Neuronal stem cell (in vitro differentiated cells): Measurements from ENCODE around the gene KCNQ1.
A peak's percentile ranks its signal among the peaks of the same experiment; 100 is the strongest.

Experiments used
- DNase-seq: peaks from one replicate; pipeline ENCODE4 v3.0.0-alpha.2; 2013; ENCODE audit warnings: low spot score
- H2AFZ ChIP-seq: one replicate; pipeline ENCODE4 v1.6.1; 2013; ENCODE audit warnings: mild to moderate bottlenecking, low read length, inconsistent platforms
- H2AK5ac ChIP-seq: 2 replicates; pipeline ENCODE4 v1.6.1; 2013; ENCODE audit warnings: low read depth, mild to moderate bottlenecking, inconsistent platforms, low read length, moderate library complexity, mixed read lengths
- H2BK120ac ChIP-seq: 2 replicates; pipeline ENCODE4 v1.6.1; 2013; ENCODE audit warnings: low read depth, mild to moderate bottlenecking, inconsistent platforms, low read length, moderate library complexity, mixed read lengths
- H2BK12ac ChIP-seq: one replicate; pipeline ENCODE4 v1.6.1; 2013; ENCODE audit warnings: low read length, inconsistent platforms
- H2BK15ac ChIP-seq: 2 replicates; pipeline ENCODE4 v1.6.1; 2013; ENCODE audit warnings: mild to moderate bottlenecking, low read length, inconsistent platforms, mixed read lengths
- H2BK5ac ChIP-seq: one replicate; pipeline ENCODE4 v1.6.1; 2013; ENCODE audit warnings: inconsistent platforms, mild to moderate bottlenecking, low read length, moderate library complexity
- H3K14ac ChIP-seq: one replicate; pipeline ENCODE4 v1.6.1; 2013; ENCODE audit warnings: low read length, inconsistent platforms
- H3K18ac ChIP-seq: 2 replicates; pipeline ENCODE4 v1.6.1; 2013; ENCODE audit warnings: low read length, inconsistent platforms
- H3K23ac ChIP-seq: 2 replicates; pipeline ENCODE4 v1.6.1; 2013; ENCODE audit warnings: low read depth, mild to moderate bottlenecking, mixed read lengths, low read length, inconsistent platforms; ENCODE audit not compliant: poor library complexity
- H3K27ac ChIP-seq: replicated peaks from 3 replicates; pipeline ENCODE4 v1.5.1; 2013; ENCODE audit warnings: low read length, inconsistent platforms
- H3K27me3 ChIP-seq, 3 experiments: 2 replicates each; pipeline ENCODE4 v1.6.1; 2013; ENCODE audit warnings: low read length in 3 of 3, mild to moderate bottlenecking in 2 of 3, inconsistent platforms in 1 of 3, low read depth in 1 of 3, mixed read lengths in 1 of 3, moderate library complexity in 1 of 3; ENCODE audit not compliant: control insufficient read depth in 3 of 3, insufficient read depth in 3 of 3
- H3K36me3 ChIP-seq, 2 donors: replicated peaks in 1 of 2; 2 replicates each; pipeline ENCODE4 v1.6.1; 2013; ENCODE audit warnings: low read length in 2 of 2; ENCODE audit not compliant: control insufficient read depth in 2 of 2, insufficient read depth in 2 of 2
- H3K4ac ChIP-seq: 2 replicates; pipeline ENCODE4 v1.6.1; 2013; ENCODE audit warnings: inconsistent platforms, mild to moderate bottlenecking, low read length, moderate library complexity
- H3K4me1 ChIP-seq, 2 donors: 1 replicate in 1 of 2; 2 replicates in 1 of 2; pipeline ENCODE4 v1.6.1; 2013; ENCODE audit warnings: low read length in 2 of 2, low read depth in 1 of 2; ENCODE audit not compliant: control insufficient read depth in 2 of 2, insufficient read depth in 1 of 2
- H3K4me2 ChIP-seq: one replicate; pipeline ENCODE4 v1.6.1; 2013; ENCODE audit warnings: mild to moderate bottlenecking, low read length, inconsistent platforms; ENCODE audit not compliant: insufficient read depth, poor library complexity, severe bottlenecking
- H3K4me3 ChIP-seq, 2 donors: 2 replicates each; pipeline ENCODE4 v1.5.1; 2013; ENCODE audit warnings: low read length in 2 of 2, mild to moderate bottlenecking in 2 of 2, inconsistent platforms in 1 of 2, moderate library complexity in 1 of 2
- H3K79me1 ChIP-seq: one replicate; pipeline ENCODE4 v1.6.1; 2013; ENCODE audit warnings: low read depth, mild to moderate bottlenecking, inconsistent platforms, low read length, moderate library complexity
- H3K9ac ChIP-seq: one replicate; pipeline ENCODE4 v1.6.1; 2013; ENCODE audit warnings: mild to moderate bottlenecking, low read depth, low read length, inconsistent platforms; ENCODE audit not compliant: poor library complexity
- H3K9me3 ChIP-seq, 2 donors: replicated peaks in 1 of 2; 2 replicates each; pipeline versions ENCODE3 to v1.6.1; 2013; ENCODE audit warnings: low read length in 2 of 2, mild to moderate bottlenecking in 2 of 2, inconsistent platforms in 1 of 2, low read depth in 1 of 2, mixed read lengths in 1 of 2, moderate library complexity in 1 of 2; ENCODE audit not compliant: control insufficient read depth in 2 of 2, insufficient read depth in 1 of 2
- H4K8ac ChIP-seq: one replicate; pipeline ENCODE4 v1.6.1; 2013; ENCODE audit warnings: low read depth, mild to moderate bottlenecking, inconsistent platforms, low read length, moderate library complexity
- H4K91ac ChIP-seq: one replicate; pipeline ENCODE4 v1.6.1; 2013; ENCODE audit warnings: low read length, low read depth, mild to moderate bottlenecking, inconsistent platforms; ENCODE audit not compliant: poor library complexity
- WGBS, 2 donors: extraction: QIAGEN DNeasy Blood & Tissue Kit; methylation state at CpG; one replicate each; pipeline ENCODE4 v1.1.7; 2013; ENCODE audit warnings: missing lambda C conversion rate in 2 of 2, mixed read lengths in 1 of 2; ENCODE audit not compliant: insufficient read length in 2 of 2, insufficient replicate concordance in 1 of 2; ENCODE audit errors: extremely low coverage in 2 of 2; 5-methylcytosine and 5-hydroxymethylcytosine counted together

KCNQ1 gene

DNA sequence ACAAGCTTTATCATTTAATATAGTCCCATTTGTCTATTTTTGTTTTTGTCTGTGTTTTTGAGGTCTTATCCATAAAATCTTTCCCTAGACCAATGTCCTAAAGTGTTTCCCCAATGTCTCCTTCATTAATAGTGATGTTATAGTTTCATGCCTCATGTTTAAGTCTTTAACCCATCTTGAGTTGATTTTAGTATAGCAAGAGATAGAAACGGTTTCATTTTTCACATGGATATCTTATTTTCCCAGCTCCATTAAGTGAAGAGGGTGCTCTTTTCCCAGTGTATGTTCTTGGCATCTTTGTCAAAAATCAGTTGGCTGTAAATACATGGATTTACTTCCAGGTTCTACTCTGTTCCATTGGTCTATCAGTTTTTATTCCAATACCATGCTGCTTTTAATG, 196.8 kb downstream of the KCNQ1 start:
- Histone ChIP-seq H3K4me2 (no peak overlapping the region), H3K27ac (no peak overlapping the region), H2AFZ (no peak overlapping the region), H4K8ac (no peak overlapping the region), H3K14ac (no peak overlapping the region), H2BK120ac (no peak overlapping the region), H3K4ac (no peak overlapping the region), H3K23ac (no peak overlapping the region), H3K27me3 (no peaks in the 10 kb centered on the region), H3K9me3 (peaks cover 16 to 31% of the 10 kb centered on the region in 2 donors), H3K79me1 (no peaks in the 10 kb centered on the region), H2BK5ac (no peak overlapping the region), H2BK15ac (no peak overlapping the region), H3K4me3 (no peak overlapping the region), H2AK5ac (no peak overlapping the region), H2BK12ac (no peak overlapping the region), H4K91ac (no peak overlapping the region), H3K18ac (no peak overlapping the region), H3K36me3 (no peaks in the 10 kb centered on the region), H3K9ac (no peak overlapping the region), H3K4me1 (no peaks in the 10 kb centered on the region)
- no CpG with 5 or more reads among the region's 1 CpG for WGBS, 2 donors
- DNase-seq: no peak

- H3K14ac ChIP-seq: no peak overlapping the region
- H3K79me1 ChIP-seq: no peaks in the 10 kb centered on the region
- H2AFZ ChIP-seq: no peak overlapping the region
- H3K27ac ChIP-seq: no peak overlapping the region
- H3K9ac ChIP-seq: no peak overlapping the region
- no peak overlapping the region for H2BK120ac ChIP-seq
- H3K4me2 ChIP-seq: no peak overlapping the region
- H2BK15ac ChIP-seq: no peak overlapping the region
- no peaks in the 10 kb centered on the region for H3K36me3 ChIP-seq
- H4K91ac ChIP-seq: no peak overlapping the region
- no peak overlapping the region for H4K8ac ChIP-seq
- H3K18ac ChIP-seq: no peak overlapping the region
- no peak overlapping the region for H2BK12ac ChIP-seq
- no peak overlapping the region for H2AK5ac ChIP-seq
- H3K4me3 ChIP-seq: no peak overlapping the region
- WGBS, 2 donors: no CpG with 5 or more reads among the region's 3 CpGs
- no peak overlapping the region for H3K23ac ChIP-seq
- peaks cover 16 to 42% of the 10 kb centered on the region in 2 donors for H3K9me3 ChIP-seq
- H3K4ac ChIP-seq: no peak overlapping the region
- H3K27me3 ChIP-seq: no peaks in the 10 kb centered on the region
- no peak overlapping the region for H2BK5ac ChIP-seq
- H3K4me1 ChIP-seq: no peaks in the 10 kb centered on the region
- DNase-seq: no peak
Measured at GRCh38 chr11:2643746-2644145, 198.9 kb downstream of the KCNQ1 start.

DNA sequence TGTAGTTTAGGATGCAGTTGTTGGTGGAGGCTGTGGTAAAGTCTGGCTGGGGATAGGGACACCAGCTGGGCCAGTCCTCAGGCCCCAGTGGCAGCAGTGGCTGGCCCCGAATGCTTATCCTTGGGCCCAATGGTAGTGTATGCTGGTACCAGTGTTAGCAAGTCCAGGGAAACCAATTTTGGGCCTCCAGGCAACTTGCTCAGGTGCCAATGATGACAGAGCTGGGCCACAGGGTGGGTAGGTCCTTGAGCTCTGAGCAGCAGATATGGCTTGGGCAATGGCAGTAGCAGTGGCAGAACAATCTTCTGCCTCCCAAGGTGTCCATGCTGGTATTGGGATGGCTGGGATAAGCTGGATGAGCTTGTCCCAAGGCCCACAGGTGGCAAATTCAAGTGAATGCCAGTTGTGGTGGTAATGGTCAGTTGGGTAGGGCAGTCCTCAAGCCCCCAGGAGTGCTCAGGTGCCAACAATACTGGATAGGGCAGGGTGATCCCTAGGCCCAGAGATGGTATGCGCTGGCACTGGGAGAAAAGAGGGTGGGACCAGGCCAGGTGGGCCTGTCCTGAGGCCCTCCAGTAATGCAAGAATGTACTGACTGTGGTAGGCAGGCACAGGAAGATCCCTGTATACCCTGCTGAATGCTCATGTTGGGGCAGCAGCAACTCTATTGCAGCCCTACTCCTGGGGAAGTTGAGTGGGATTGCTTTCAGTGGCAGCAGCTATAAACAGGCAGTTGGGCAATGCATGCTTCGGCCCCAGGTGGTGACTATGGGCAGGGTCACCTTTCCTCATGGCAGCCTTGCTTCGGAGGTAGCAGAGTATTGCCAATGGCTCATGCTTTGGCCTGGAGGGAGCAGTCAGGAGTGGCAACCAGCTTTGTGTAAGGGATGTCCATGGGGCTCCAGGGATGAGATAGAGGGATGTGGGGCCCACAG, 200.3 kb downstream of the KCNQ1 start:
- no CpG with 5 or more reads among the region's 4 CpGs for WGBS, 2 donors
- no peak overlapping the region for H3K14ac ChIP-seq
- H3K79me1 ChIP-seq: no peaks in the 10 kb centered on the region
- no peak overlapping the region for H3K9ac ChIP-seq
- H3K4me1 ChIP-seq: no peaks in the 10 kb centered on the region
- H2BK15ac ChIP-seq: no peak overlapping the region
- H3K27ac ChIP-seq: no peak overlapping the region
- no peak overlapping the region for H2AFZ ChIP-seq
- no peak for DNase-seq
- no peak overlapping the region for H3K4ac ChIP-seq
- no peaks in the 10 kb centered on the region for H3K27me3 ChIP-seq
- H3K4me3 ChIP-seq: peak overlapping the region in 1 of 2 donors; percentile 24
- H3K9me3 ChIP-seq: peaks cover 17 to 47% of the 10 kb centered on the region in 2 donors
- H3K23ac ChIP-seq: no peak overlapping the region
- no peak overlapping the region for H2AK5ac ChIP-seq
- H3K36me3 ChIP-seq: no peaks in the 10 kb centered on the region
- no peak overlapping the region for H2BK12ac ChIP-seq
- H4K91ac ChIP-seq: no peak overlapping the region
- H4K8ac ChIP-seq: no peak overlapping the region
- H2BK5ac ChIP-seq: no peak overlapping the region
- no peak overlapping the region for H3K4me2 ChIP-seq
- H2BK120ac ChIP-seq: no peak overlapping the region
- H3K18ac ChIP-seq: no peak overlapping the region

GRCh38 chr11:2645779-2646118, 200.9 kb downstream of the KCNQ1 start:
- Histone ChIP-seq H2BK120ac (no peak overlapping the region), H3K27me3 (no peaks in the 10 kb centered on the region), H3K9ac (no peak overlapping the region), H4K91ac (no peak overlapping the region), H3K9me3 (peaks cover 21 to 51% of the 10 kb centered on the region in 2 donors), H3K4me2 (no peak overlapping the region), H2BK5ac (no peak overlapping the region), H3K4me1 (no peaks in the 10 kb centered on the region), H3K27ac (no peak overlapping the region), H3K36me3 (no peaks in the 10 kb centered on the region), H2BK15ac (no peak overlapping the region), H3K14ac (no peak overlapping the region), H3K23ac (no peak overlapping the region), H3K18ac (no peak overlapping the region), H3K79me1 (no peaks in the 10 kb centered on the region), H2AK5ac (no peak overlapping the region), H3K4me3 (no peak overlapping the region), H2BK12ac (no peak overlapping the region), H2AFZ (no peak overlapping the region), H4K8ac (no peak overlapping the region), H3K4ac (no peak overlapping the region)
- DNase-seq: no peak
- no CpG with 5 or more reads among the region's 1 CpG for WGBS, 2 donors
